Measurements from ENCODE around the gene SLC30A2.
"Not testable (repeated sequence)": the region's sequence is repeated elsewhere in the genome, so short reads cannot be mapped to it uniquely, and the experiment has no call there.

The SLC30A2 gene

GRCh38 chr1:26045722-26046245, at the start of gene SLC30A2:
TSS of gene SLC30A2 (minus strand) at chr1:26046118. CDS start at chr1:26045896, 222 bp downstream.
- DNase-seq, result no peak

DNA sequence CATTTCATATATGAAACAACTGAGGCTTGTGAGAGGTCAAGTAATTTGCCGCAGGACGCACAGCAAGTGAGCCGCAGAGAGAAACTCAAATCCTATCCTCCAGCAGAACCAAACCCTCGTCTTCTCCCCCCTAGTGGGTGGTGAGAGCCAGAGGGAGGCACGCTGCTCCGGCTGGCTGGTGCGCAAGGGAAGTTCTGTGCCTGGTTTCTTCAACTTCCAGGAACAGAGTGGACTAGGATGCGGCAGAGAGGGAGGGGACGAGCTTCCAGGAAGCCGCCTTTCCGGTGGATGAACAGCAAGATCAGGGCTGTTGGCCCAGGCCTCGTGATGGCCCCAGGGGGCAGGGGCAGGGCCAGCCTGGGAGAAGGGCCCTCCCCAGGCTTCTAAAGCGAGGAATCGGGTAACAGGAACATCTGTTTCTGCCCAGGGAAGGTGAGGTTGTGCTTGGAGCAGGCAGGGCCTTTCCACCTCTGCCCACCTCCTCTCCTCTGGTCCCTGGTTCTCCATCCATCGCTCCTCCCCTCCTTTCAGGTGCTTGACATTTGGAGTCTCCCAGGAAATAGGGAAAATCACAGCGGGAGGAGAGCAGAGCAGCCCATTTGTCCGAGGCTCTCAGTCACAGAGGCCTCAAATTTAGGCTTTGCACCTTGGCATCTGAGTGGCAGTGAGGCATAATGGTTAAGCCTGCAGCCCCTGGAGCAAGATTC, 48.9 kb upstream of the SLC30A2 start:
- no peak for DNase-seq

- DNase-seq, result no peak
Measured at GRCh38 chr1:26094076-26094669, 48.3 kb upstream of the SLC30A2 start.

DNA sequence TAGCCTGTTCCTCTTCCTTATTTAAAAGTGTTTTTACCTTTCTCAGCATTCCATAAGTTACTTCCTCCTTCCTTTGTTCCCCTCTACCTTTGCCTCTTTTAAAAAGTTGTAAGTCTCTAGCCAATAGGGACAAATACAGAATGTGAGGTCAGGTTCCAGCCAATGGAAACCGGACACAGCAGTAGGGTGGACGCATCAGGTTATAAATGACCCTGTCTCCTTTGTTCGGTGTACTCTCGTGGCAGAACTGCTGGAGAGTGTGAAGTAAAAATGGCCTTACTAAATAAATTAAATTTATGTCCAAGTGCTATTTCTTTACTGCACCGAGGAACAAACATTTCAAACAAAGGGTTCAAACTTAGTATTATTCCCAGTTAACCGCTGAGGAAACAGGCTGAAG, 47.7 kb upstream of the SLC30A2 start:
- not testable (repeated sequence) for DNase-seq

- DNase-seq, result no peak
Measured at GRCh38 chr1:26092422-26092821, 46.5 kb upstream of the SLC30A2 start.

DNA sequence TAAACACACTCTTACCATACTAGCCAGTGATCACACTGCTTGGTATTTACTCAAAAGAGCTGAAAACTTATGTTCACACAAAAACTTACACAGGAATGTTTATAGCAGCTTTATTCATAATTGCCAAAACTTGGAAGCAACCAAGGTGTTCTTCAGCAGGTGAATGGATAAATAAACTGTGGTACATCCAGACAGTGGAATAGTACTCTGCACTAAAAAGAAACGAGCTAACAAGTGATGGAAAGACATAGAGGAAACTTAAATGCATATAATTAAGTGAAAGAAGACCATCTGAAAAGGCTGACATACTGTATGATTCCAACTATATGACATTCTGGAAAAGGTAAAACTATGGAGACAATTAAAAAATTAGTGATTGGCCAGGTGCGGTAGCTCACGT, 45.0 kb upstream of the SLC30A2 start:
- DNase-seq, result no peak

- DNase-seq, result no peak
Measured at GRCh38 chr1:26089125-26089524, 43.2 kb upstream of the SLC30A2 start.

GRCh38 chr1:26084844-26085243, 38.9 kb upstream of the SLC30A2 start:
- DNase-seq, result no peak

- no peak for DNase-seq
Measured at GRCh38 chr1:26084091-26084561, 38.2 kb upstream of the SLC30A2 start.

- no peak for DNase-seq
Measured at GRCh38 chr1:26083208-26083607, 37.3 kb upstream of the SLC30A2 start.

DNA sequence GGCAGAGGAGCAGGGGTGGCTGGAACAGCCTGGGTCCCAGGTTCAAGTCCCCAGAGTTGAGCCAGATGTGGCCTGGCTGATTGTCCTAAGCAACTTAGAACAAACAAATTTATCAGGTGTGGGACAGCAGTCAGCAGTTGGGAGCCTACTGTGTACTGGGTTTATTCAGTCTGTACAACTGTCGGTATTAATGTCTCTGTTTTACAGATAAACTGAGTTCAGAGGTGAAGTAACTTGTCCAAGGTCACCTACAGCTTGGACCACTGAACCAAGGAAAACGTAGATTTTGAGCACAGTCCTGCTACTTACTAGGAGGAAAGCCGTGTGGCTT, 36.1 kb upstream of the SLC30A2 start:
- DNase-seq, result no peak

DNA sequence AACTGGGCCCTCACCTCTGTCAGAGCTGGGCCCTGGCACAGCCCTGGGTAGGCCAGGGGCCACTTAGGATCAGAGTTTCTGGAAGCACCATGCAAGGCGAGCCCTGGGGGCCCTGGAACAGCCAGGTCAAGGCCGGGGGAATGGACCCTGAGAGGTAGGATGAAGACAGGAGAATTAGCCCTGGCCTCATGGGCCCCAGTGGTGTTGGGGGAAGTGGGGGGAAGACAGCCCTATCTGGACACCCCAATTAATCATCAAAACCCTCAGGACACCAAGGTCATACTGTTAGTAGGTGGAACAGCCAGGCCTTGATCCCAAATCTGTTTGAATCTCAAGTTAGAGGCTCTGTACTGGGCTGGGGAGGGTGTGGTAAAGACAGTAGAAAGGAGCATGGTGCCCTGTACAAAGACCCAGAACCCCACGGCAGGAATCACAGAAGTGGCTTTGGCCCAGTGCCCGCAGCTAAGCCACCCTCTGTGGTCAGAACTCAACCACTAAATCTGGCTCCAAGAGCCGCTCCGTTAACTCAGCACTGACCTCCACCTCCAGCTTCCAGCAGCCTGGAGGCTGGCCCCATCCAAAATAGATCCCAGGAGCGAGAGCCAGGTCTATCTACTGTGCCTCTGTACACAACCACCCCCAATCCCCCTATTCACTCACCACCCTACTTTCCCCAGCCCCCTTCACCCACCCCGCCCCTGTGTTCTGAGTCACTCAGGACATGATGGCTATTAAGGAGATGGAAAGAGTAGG, 35.5 kb upstream of the SLC30A2 start:
- DNase-seq, result no peak

GRCh38 chr1:26079960-26080814, 34.3 kb upstream of the SLC30A2 start:
- no peak for DNase-seq

DNA sequence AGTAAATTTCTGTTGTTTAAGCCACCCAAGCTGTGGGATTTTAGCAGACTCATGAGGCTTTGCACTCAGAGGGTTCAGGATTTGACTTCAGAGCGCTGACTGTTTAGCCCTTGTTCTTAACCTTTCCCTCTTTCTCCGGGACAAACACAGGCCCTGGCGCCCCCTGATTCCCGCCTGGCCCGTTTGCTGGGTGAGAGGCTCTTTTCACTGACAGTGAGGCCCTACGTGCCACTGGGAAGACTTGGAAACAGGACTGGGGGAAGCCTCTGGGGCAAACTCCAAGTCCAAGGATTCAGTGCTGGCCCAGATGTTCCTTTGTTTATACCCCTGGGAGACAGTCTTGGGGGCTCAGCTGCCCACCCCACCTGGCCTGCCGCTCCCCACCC, 33.3 kb upstream of the SLC30A2 start:
- DNase-seq, result no peak

DNA sequence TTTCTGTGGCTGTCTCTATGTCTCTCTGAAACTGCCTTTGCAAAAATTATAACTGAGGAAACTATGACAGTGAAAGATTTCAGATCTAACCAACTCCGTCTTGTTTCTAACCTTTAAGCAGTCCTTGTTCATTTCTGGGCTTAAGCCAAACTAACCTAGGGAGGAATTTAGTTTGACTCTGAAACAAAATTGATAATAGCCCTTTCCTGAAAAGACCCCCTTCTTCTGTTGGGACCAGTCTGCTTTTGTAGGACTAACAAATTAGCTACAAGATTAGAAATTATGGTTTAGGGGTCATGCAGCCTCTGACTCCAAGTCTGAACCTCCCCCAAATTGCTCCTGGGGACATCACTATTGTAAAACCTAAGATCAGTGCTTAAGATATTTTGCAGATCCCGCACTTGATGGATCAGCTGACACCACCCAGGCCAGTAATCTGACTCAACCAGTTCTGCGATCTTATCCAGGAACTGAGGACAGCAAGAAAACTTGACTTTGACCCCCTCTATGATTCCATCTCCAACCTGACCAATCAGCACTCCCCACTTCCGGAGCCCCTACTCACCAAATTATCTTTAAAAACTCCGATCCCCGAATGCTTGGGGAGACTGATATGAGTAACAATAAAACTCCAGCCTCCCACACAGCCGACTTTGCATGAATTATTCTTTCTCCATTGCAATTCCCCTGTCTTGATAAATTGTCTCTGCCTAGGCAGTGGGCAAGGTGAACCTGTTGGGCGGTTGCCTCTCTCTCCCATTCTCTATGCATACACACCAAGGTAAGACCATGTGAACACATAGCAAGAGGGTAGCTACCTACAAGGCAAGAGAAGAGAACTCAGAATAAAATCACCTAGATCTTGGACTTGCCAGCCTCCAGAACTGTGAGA, 32.6 kb upstream of the SLC30A2 start:
- DNase-seq, result no peak

DNA sequence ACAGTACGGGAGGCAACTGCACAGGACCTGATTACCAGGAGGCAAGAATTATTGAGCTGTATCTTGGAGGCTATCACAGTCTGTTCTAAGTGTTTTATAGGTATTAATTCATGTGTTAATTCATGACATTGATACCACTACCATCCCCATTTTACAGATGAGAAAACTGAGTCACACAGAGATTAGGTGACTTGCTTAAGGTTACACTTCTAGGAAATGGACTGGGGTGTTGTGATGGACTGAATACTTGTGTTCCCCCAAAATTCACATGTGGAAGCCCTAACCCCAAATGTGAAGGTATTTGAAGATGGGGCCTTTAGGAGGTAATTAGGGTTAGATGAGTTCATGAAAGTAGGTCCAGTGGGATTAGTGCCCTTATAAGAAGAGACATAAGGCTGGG, 31.6 kb upstream of the SLC30A2 start:
- no peak for DNase-seq

GRCh38 chr1:26075421-26076144, 29.7 kb upstream of the SLC30A2 start:
- DNase-seq, result no peak

- DNase-seq, result no peak
Measured at GRCh38 chr1:26072305-26072704, 26.4 kb upstream of the SLC30A2 start.

- DNase-seq, result no peak
Measured at GRCh38 chr1:26070963-26071342, 25.0 kb upstream of the SLC30A2 start.

DNA sequence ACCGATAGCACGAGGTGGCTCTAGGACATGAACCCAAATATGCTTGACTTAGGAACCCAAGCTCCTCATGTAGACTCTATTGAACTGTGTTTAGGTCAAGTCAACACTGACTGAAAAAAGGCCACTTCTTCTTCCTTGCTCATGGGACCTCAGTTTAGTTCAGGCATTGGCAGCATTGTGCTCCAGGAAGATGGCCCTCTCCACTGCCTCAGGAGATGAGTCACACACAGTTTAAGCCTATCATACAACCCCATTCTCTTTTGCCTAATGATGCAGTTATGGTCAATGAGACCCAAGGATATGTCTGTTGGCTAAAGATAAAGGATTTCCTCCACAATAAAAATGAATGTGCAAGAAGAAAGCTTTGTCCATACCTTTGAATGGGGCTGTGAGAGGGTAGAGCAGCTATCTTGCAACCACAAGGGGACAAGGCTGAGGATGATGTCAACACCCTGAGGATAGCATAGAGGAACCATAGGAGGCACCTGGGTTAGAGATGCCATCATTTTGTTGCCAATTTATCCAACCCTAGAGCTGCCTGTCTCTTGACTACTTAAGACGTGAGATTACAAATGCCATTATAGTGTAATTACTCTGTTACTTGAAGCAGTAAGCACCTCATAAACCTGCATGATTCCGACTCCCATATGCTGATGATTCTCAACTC, 24.5 kb upstream of the SLC30A2 start:
- DNase-seq, result no peak

DNA sequence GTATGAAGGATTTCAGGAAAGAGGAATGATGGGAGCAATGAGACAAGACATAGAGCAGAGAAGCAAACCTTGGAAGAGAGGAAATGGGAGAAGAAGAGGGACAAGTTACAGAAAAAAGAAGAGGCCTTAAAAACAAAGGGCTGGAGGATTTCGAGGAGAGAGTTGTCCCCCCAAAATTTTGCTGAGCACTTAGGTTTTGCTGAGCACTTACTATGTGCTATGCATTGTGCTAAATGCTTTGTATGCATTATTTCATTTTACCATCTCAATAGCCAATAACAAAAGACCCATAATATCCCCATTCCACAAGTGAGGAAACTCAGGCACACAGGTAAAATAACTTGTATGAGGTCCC, 24.0 kb upstream of the SLC30A2 start:
- DNase-seq, result no peak

Measured in NCI-H1694 treated with DMSO at 0.1 percent for 48 hours (cell line).